Glutamatergic neuron (in vitro differentiated cells): ENCODE measurements around the gene SUCLG2. TPM values are rescaled to one million over a fixed set of nuclear protein-coding genes. Genes with fewer than 3 reads are reported as not detected.

ENCODE experiments used
- DNase-seq: peaks from one replicate; pipeline ENCODE4 v3.0.0; 2022
- H3K27ac Mint-ChIP-seq: one replicate; pipeline ENCODE4 v1.8.0; 2020; ENCODE audit warnings: mild to moderate bottlenecking, mixed read lengths, inconsistent platforms; ENCODE audit not compliant: unreplicated experiment
- H3K27me3 Mint-ChIP-seq: one replicate; pipeline ENCODE4 v1.8.0; 2020; ENCODE audit warnings: mild to moderate bottlenecking, moderate library complexity, mixed read lengths, inconsistent platforms; ENCODE audit not compliant: unreplicated experiment
- H3K36me3 Mint-ChIP-seq: one replicate; pipeline ENCODE4 v1.8.0; 2020; ENCODE audit warnings: mild to moderate bottlenecking, mixed read lengths, inconsistent platforms; ENCODE audit not compliant: unreplicated experiment
- H3K4me1 Mint-ChIP-seq: one replicate; pipeline ENCODE4 v1.8.0; 2020; ENCODE audit warnings: mild to moderate bottlenecking, low read depth, mixed read lengths, inconsistent platforms; ENCODE audit not compliant: unreplicated experiment
- H3K4me3 Mint-ChIP-seq: one replicate; pipeline ENCODE4 v1.8.0; 2020; ENCODE audit warnings: mild to moderate bottlenecking, mixed read lengths, inconsistent platforms; ENCODE audit not compliant: unreplicated experiment
- H3K9me3 Mint-ChIP-seq: one replicate; pipeline ENCODE4 v1.8.0; 2020; ENCODE audit warnings: mild to moderate bottlenecking, moderate library complexity, mixed read lengths, inconsistent platforms; ENCODE audit not compliant: unreplicated experiment
- total RNA-seq: library from RNA; stranded (reverse); fragmentation: NEBNext Ultra II Directional; extraction: Animal tissue kit (Norgen Biotek cat#: 25700); gene quantifications from one replicate; pipeline ENCODE4 v1.2.1, GENCODE V29; 2021; ENCODE audit not compliant: unreplicated experiment
- TF ChIP-seq, protein P1 (sequence below): fragments of 200-600 bp; sonication (generic); IDR thresholded peaks from one replicate; pipeline ENCODE4 v1.5.0; 2021; ENCODE audit not compliant: partially characterized antibody, unreplicated experiment

SUCLG2 gene
- total RNA-seq, 1 donor from 2014 or later, result 4.3 TPM

DNA sequence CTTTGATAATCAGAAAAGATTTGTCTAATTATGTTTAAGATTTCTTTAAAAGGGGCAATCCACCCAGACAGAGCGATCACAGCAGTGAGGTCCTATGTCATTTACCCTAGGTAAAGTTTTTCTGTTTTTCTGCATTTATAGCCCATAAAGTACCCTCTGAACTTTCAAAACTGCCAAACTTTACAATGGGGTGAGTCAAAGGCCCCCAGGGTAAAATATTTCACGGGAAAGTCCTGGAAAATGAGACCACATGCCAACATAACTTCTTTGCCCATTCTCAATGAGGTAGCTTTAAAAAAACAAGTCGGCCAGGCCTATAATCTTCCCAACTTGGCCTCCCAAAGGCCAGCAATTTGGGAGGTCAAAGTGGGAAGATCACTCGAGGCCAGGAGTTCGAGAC, 53.0 kb downstream of the SUCLG2 start:
- Mint-ChIP-seq H3K36me3 (no peaks in the 10 kb centered on the region), H3K27ac (no peak overlapping the region), H3K4me3 (no peak overlapping the region), H3K4me1 (peaks cover 21% of the 10 kb centered on the region), H3K9me3 (peaks cover 6% of the 10 kb centered on the region), H3K27me3 (no peaks in the 10 kb centered on the region)
- DNase-seq, result no peak
- TF ChIP-seq, protein P1, sequence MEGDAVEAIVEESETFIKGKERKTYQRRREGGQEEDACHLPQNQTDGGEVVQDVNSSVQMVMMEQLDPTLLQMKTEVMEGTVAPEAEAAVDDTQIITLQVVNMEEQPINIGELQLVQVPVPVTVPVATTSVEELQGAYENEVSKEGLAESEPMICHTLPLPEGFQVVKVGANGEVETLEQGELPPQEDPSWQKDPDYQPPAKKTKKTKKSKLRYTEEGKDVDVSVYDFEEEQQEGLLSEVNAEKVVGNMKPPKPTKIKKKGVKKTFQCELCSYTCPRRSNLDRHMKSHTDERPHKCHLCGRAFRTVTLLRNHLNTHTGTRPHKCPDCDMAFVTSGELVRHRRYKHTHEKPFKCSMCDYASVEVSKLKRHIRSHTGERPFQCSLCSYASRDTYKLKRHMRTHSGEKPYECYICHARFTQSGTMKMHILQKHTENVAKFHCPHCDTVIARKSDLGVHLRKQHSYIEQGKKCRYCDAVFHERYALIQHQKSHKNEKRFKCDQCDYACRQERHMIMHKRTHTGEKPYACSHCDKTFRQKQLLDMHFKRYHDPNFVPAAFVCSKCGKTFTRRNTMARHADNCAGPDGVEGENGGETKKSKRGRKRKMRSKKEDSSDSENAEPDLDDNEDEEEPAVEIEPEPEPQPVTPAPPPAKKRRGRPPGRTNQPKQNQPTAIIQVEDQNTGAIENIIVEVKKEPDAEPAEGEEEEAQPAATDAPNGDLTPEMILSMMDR, result no peak

DNA sequence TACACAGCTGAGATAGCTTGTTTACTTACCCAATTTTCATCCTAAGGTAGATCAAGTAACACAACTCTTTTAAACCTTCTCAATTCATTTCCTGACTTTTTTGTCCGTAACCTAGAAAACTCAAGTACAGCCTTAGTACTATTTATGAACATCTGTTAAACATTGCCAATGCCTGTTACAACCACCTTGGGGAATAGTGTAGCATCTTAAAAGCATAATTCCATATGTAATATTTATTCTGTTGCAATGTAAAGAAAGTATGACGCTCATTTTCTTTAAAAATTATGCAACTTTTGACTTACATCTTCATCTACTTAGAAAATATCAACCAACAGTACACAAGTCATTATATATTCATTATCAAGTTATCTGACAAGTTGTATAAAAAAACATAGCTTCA, 54.6 kb downstream of the SUCLG2 start:
- Mint-ChIP-seq H3K27me3 (no peaks in the 10 kb centered on the region), H3K27ac (peak overlapping the region; percentile 5), H3K4me3 (no peak overlapping the region), H3K4me1 (peaks cover 21% of the 10 kb centered on the region), H3K36me3 (no peaks in the 10 kb centered on the region), H3K9me3 (peaks cover 6% of the 10 kb centered on the region)
- TF ChIP-seq, protein P1, result no peak
- no peak for DNase-seq

DNA sequence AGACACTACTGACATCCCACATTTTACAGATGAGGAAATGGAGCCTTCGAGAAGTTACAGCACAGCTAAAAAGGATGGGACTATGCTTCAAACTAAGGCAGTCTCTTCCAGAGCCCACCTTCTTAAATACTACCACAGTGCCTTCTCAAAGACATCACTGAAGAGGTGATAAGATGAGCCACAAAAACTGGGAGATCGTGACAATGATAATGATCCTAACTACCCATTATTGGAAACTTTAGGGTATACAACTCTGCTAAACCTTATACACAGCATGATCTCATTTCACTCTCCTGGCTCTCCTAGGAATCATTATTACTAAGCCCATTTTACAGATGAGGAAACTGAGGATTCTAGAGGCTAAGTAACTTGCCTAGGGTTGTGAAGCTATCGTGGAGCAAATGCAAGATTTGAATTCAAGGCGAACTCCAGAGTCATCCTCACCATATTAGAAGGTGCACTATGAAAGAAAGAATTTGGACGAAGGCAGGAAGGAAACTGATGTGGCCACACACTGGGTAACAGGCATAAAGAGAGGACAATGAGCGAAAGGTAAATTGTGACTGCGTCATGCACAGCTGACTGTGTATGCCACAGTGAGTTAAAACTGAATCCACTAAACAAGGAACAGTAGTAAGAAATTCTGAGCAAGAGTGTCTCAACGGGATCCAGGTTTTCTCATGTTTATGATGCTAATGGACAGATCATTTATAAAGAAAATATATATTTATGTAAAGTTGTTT, 55.4 kb downstream of the SUCLG2 start:
- no peak for DNase-seq

DNA sequence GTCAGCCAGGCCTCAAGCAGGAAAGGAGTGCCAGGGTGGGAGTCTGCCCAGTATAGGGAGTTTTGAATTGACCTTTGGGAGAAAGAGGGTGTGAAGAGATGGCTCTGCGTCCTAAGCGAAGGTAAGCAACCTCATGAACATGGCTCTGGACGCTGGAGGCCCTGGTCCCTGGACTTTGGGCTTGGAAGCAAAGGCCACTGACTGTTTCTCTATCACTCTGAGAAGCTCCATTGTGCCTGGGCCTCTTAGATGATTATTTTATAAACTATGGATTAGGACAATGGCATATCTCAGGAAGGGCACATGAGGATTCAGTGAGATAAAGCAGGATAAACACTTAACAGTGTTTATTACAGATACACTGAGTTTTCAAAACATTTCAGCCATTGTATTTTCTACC, 59.0 kb downstream of the SUCLG2 start:
- Mint-ChIP-seq H3K4me3 (no peak overlapping the region), H3K36me3 (no peaks in the 10 kb centered on the region), H3K27ac (no peak overlapping the region), H3K9me3 (peaks cover 2% of the 10 kb centered on the region), H3K27me3 (no peaks in the 10 kb centered on the region), H3K4me1 (peaks cover 14% of the 10 kb centered on the region)
- DNase-seq, result no peak
- TF ChIP-seq, protein P1, result no peak

More for the DNA sequence above, 55.4 kb downstream of the SUCLG2 start:
- TF ChIP-seq, protein P1, result no peak
- Mint-ChIP-seq H3K27me3 (no peaks in the 10 kb centered on the region), H3K36me3 (no peaks in the 10 kb centered on the region), H3K27ac (no peak overlapping the region), H3K9me3 (peaks cover 6% of the 10 kb centered on the region), H3K4me1 (peaks cover 21% of the 10 kb centered on the region), H3K4me3 (no peak overlapping the region)

DNA sequence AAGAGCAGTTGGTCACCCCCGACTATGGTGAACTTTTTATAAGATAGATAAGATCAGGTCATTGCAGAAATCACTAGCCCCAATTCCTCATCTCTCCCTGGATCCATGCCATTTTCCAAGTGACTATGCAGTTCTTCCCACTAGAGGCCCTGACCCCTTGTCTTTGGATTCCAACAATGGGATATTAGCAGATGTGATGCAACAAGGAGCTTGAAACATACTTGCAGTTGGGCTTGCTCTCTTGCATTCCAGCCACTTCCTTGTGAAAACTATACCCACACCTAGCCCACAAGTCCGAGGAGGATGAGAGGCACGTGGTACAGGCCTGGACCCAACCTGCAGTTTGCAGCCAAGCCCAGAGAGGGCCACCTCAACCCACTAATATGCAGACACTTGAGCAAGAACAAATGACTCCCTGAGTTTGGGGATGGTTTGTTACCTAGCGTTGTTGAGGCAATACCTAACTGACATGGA, 60.6 kb downstream of the SUCLG2 start:
- H3K27me3 Mint-ChIP-seq, result no peaks in the 10 kb centered on the region
- TF ChIP-seq, protein P1, result no peak
- H3K9me3 Mint-ChIP-seq, result peaks cover 2% of the 10 kb centered on the region
- H3K27ac Mint-ChIP-seq, result no peak overlapping the region
- peaks cover 6% of the 10 kb centered on the region for H3K4me1 Mint-ChIP-seq
- no peaks in the 10 kb centered on the region for H3K36me3 Mint-ChIP-seq
- no peak overlapping the region for H3K4me3 Mint-ChIP-seq
- no peak for DNase-seq
